ENCODE results near the gene ECSCR.

Gene ECSCR

GRCh38 chr5:139407517-139407916, 55.0 kb downstream of the ECSCR start:
- no peak for DNase-seq (ENCODE audit: low read depth)
- no peak overlapping the region for H3K4me3 ChIP-seq (ENCODE audit: low read depth, low read length)
- TF ChIP-seq CTCF (IDR thresholded peaks at IDR 0.05; ENCODE audit: control insufficient read depth, extremely low read depth, insufficient read depth), result no peak

- H3K4me3 ChIP-seq (ENCODE audit: low read depth, low read length), result no peak overlapping the region
- no peak for DNase-seq (ENCODE audit: low read depth)
- TF ChIP-seq CTCF (IDR thresholded peaks at IDR 0.05; ENCODE audit: control insufficient read depth, extremely low read depth, insufficient read depth), result no peak
Observed at GRCh38 chr5:139406963-139407362, 55.6 kb downstream of the ECSCR start.

- TF ChIP-seq CTCF (IDR thresholded peaks at IDR 0.05; ENCODE audit: control insufficient read depth, extremely low read depth, insufficient read depth), result no peak
- H3K4me3 ChIP-seq (ENCODE audit: low read depth, low read length), result peak overlapping the region; percentile 53
- DNase-seq (ENCODE audit: low read depth), result no peak
Observed at GRCh38 chr5:139404484-139404840, 58.1 kb downstream of the ECSCR start.

DNA sequence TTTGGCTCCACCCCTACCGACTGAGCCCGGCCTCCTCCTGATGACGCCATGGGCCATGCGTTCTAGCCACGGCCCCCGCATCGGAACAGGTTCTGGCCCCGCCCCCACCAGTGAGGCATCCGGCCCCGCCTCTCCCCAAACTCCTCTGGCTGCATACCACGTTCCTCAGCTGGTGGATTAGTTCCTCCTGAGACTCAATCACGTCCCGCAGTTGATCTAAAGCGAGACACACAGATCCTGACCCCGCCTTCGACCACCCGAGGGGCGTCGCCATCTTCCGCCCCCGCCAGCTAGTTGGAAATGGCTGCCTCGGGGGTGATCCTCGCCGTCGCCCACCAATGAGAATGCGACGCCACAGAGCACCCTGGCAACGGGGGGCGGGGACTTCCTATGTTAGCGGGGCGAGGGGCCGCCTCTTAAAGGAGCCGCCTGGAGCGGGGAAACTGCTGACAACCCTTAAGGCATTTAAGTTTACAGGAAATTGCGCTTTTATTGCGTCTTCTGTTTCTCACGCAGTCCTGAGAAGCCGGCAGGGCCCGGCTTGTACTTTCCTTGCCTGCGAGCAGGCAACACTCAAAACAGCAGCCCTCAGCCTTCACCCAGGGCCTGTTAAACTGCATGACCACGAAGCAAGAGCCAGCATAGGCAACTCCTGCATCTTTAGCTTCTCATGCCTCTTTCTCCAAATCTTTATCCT, 58.6 kb downstream of the ECSCR start, which contains the start of gene SPATA24:
SPATA24 (minus strand) TSS at position 303 of the 697 bp plus-strand sequence; CDS start at position 274, 29 bp downstream.
- no peak for TF ChIP-seq CTCF (IDR thresholded peaks at IDR 0.05; ENCODE audit: control insufficient read depth, extremely low read depth, insufficient read depth)
- DNase-seq (ENCODE audit: low read depth), result peak; percentile 87

GRCh38 chr5:139403418-139403786, 59.1 kb downstream of the ECSCR start:
- H3K4me3 ChIP-seq (ENCODE audit: low read depth, low read length), result peak overlapping the region; percentile 53
- no peak for DNase-seq (ENCODE audit: low read depth)
- TF ChIP-seq CTCF (IDR thresholded peaks at IDR 0.05; ENCODE audit: control insufficient read depth, extremely low read depth, insufficient read depth), result no peak

More for the DNA sequence above, 58.6 kb downstream of the ECSCR start, which contains the start of gene SPATA24:
- peak within 1 kb of the TSS; percentile 53 for H3K4me3 ChIP-seq (ENCODE audit: low read depth, low read length)

DNA sequence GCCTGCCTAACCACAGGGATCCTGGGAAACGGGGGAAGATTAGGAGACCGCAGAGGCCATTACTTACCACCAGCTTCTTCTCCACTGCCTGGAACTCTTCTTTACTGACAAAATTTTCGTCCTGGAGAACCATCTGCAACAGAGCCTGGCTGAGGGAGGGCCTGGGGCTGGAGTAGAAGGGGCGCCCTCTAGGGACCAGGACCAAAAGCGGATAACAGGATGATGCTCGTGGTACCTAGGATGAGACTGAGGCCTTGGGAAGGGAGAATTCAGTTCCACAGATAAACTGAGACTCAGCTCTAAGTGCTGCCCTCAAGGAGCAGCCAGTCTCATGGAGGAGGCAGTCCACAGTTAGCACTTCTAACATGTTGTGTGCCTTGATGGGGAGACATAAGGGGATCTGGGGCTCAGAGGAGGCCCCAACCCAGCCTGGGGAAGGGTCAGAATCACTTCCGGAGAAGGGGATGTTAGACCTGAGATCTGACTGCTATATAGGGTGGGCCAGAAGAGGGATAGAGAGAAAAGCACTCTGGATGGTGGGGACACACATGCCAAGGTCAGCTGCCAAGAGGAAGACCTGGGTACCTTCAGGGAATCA, 59.9 kb downstream of the ECSCR start:
- TF ChIP-seq CTCF (IDR thresholded peaks at IDR 0.05; ENCODE audit: control insufficient read depth, extremely low read depth, insufficient read depth), result peak; percentile 66
- peak overlapping the region; percentile 53 for H3K4me3 ChIP-seq (ENCODE audit: low read depth, low read length)
- DNase-seq (ENCODE audit: low read depth), result no peak

Data from LNCaP clone FGC (cell line).